Hepatocyte (in vitro differentiated cells): Measurements from ENCODE around the gene CHST11. TPM values are rescaled to one million over a fixed set of nuclear protein-coding genes. Genes with fewer than 3 reads are reported as not detected.

Source experiments
- DNase-seq: peaks from one replicate; pipeline ENCODE4 v3.0.0-alpha.2; 2016; ENCODE audit warnings: low spot score
- H2AFZ ChIP-seq: fragments of 200-600 bp; sonication (generic); 2 replicates; pipeline ENCODE4 v1.6.0; 2016; ENCODE audit warnings: antibody characterized with exemption, mild to moderate bottlenecking
- H3K27ac ChIP-seq: fragments of 200-600 bp; sonication (generic); 2 replicates; pipeline ENCODE4 v1.5.1; 2016; ENCODE audit warnings: mild to moderate bottlenecking
- H3K27me3 ChIP-seq: fragments of 200-600 bp; sonication (generic); 2 replicates; pipeline ENCODE4 v1.6.1; 2016
- H3K36me3 ChIP-seq: fragments of 200-600 bp; sonication (generic); replicated peaks from 2 replicates; pipeline ENCODE4 v1.5.1; 2016; ENCODE audit warnings: low read depth; ENCODE audit not compliant: insufficient read depth
- H3K4me1 ChIP-seq: fragments of 200-600 bp; sonication (generic); 2 replicates; pipeline ENCODE4 v1.5.1; 2016; ENCODE audit warnings: mild to moderate bottlenecking, moderate library complexity; ENCODE audit not compliant: insufficient read depth
- H3K4me2 ChIP-seq: fragments of 200-600 bp; sonication (generic); 2 replicates; pipeline ENCODE4 v1.6.0; 2016
- H3K4me3 ChIP-seq: fragments of 200-600 bp; sonication (generic); 2 replicates; pipeline ENCODE4 v1.5.1; 2016; ENCODE audit warnings: mild to moderate bottlenecking
- H3K79me2 ChIP-seq: fragments of 200-600 bp; sonication (generic); 2 replicates; pipeline ENCODE4 v1.6.0; 2017; ENCODE audit warnings: mild to moderate bottlenecking
- H3K9me2 ChIP-seq: fragments of 200-600 bp; sonication (generic); replicated peaks from 2 replicates; pipeline ENCODE4 v1.6.0; 2017; ENCODE audit warnings: mild to moderate bottlenecking; ENCODE audit not compliant: insufficient read depth
- H3K9me3 ChIP-seq: fragments of 200-600 bp; sonication (generic); 2 replicates; pipeline ENCODE4 v1.5.1; 2016; ENCODE audit warnings: low read depth, mild to moderate bottlenecking
- H4K20me1 ChIP-seq: fragments of 200-600 bp; sonication (generic); 2 replicates; pipeline ENCODE4 v1.6.0; 2016; ENCODE audit warnings: mild to moderate bottlenecking; ENCODE audit not compliant: insufficient read depth, poor library complexity, severe bottlenecking
- EZH2 ChIP-seq: fragments of 200-600 bp; sonication (generic); IDR thresholded peaks from 2 replicates; pipeline ENCODE4 v1.6.1; 2016; ENCODE audit warnings: antibody characterized with exemption, mild to moderate bottlenecking, borderline replicate concordance
- EZH2phosphoT487 ChIP-seq: fragments of 200-600 bp; sonication (generic); IDR thresholded peaks from one replicate; pipeline ENCODE4 v1.6.1; 2018; ENCODE audit warnings: antibody characterized with exemption, mild to moderate bottlenecking, low read depth, moderate library complexity; ENCODE audit not compliant: unreplicated experiment, severe bottlenecking
- WGBS: methylation state at CpG from one replicate; pipeline ENCODE4 v1.1.6; 2016; ENCODE audit warnings: low lambda C conversion rate; ENCODE audit errors: missing lambda C conversion rate; 5-methylcytosine and 5-hydroxymethylcytosine counted together
- polyA plus RNA-seq: library from polyadenylated mRNA; unstranded; fragments of >200 nt; fragmentation: Nextera tagmentation; extraction: Ambion mirVana; gene quantifications from 2 replicates; pipeline ENCODE4 v1.2.1, GENCODE V29; 2016
- total RNA-seq: library from RNA; depleted of rRNA; stranded (reverse); fragments of >200 nt; gene quantifications from 2 replicates; pipeline ENCODE4 v1.2.3, GENCODE V29; 2014
- TF ChIP-seq, protein P1 (sequence below): fragments of 200-600 bp; sonication (generic); IDR thresholded peaks from 2 replicates; pipeline ENCODE4 v1.5.1; 2016; ENCODE audit warnings: antibody characterized with exemption, mild to moderate bottlenecking; ENCODE audit not compliant: poor library complexity

CHST11 gene
- total and polyA plus RNA-seq, 2 experiments from 2014 or later = 5.2 to 8.9 TPM

DNA sequence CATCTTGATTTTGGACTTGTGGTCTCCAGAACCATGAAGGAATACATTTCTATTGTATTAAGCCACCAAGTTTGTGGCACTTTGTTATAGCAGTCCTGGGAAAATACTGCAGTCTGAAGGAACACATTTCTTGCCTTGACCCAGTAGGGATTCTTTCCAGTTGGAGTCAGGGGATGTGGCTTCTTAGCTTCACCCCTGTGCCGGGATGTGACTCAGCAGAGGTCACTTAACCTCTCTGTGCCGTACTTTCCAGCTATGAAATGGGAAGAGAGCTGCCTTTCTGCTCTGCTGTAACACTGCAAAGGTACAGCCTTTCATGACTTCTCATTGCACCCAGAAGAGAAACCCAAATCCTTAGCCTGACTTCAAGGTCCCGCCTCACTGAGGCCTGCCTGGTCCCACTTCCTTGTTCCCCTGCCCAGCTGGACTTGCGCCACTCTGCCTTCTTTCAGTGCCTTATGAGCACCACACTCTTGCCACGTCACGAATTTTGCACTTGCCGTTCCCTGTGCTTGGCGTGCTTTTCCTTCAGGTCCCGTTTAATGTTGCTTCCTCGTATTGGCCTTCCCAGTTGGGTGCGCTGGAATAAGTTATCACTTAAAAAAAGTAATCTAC, 24.2 kb downstream of the CHST11 start:
- WGBS = 96% methylated on average over 11 of the region's 11 CpGs
- TF ChIP-seq, protein P1, sequence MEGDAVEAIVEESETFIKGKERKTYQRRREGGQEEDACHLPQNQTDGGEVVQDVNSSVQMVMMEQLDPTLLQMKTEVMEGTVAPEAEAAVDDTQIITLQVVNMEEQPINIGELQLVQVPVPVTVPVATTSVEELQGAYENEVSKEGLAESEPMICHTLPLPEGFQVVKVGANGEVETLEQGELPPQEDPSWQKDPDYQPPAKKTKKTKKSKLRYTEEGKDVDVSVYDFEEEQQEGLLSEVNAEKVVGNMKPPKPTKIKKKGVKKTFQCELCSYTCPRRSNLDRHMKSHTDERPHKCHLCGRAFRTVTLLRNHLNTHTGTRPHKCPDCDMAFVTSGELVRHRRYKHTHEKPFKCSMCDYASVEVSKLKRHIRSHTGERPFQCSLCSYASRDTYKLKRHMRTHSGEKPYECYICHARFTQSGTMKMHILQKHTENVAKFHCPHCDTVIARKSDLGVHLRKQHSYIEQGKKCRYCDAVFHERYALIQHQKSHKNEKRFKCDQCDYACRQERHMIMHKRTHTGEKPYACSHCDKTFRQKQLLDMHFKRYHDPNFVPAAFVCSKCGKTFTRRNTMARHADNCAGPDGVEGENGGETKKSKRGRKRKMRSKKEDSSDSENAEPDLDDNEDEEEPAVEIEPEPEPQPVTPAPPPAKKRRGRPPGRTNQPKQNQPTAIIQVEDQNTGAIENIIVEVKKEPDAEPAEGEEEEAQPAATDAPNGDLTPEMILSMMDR = no peak
- no peak for TF ChIP-seq EZH2
- no peak for TF ChIP-seq EZH2phosphoT487
- H3K27ac ChIP-seq = no peak overlapping the region
- no peaks in the 10 kb centered on the region for H3K4me1 ChIP-seq
- DNase-seq = no peak
- H4K20me1 ChIP-seq = no peaks in the 10 kb centered on the region
- no peaks in the 10 kb centered on the region for H3K36me3 ChIP-seq
- H3K9me2 ChIP-seq = no peaks in the 10 kb centered on the region
- no peaks in the 10 kb centered on the region for H3K79me2 ChIP-seq
- H2AFZ ChIP-seq = no peak overlapping the region
- H3K27me3 ChIP-seq = no peaks in the 10 kb centered on the region
- H3K4me3 ChIP-seq = no peak overlapping the region
- no peaks in the 10 kb centered on the region for H3K9me3 ChIP-seq
- H3K4me2 ChIP-seq = no peak overlapping the region

DNA sequence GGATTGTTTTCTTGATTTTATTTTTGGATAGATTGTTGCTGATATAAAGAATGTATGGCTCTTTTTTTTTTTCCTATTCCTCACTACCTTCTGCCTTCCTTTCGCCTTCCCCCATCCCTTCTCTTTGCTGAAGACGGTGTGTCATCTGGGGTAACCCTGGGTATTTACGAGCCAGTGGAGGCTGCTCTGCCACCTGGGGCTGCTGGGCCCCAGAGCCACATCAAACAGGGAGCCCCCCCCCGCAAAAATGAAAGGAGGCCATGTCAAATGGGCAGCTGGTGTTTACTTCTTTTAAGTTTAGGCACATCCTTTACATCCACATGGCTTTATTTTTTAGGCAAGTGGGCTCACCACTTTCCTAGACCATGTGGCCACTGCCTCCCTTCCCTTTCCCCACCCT, 25.4 kb downstream of the CHST11 start:
- TF ChIP-seq EZH2 = no peak
- TF ChIP-seq EZH2phosphoT487 = no peak
- TF ChIP-seq, protein P1 = no peak
- Histone ChIP-seq H4K20me1 (no peaks in the 10 kb centered on the region), H3K27me3 (no peaks in the 10 kb centered on the region), H3K9me3 (no peaks in the 10 kb centered on the region), H2AFZ (no peak overlapping the region), H3K9me2 (no peaks in the 10 kb centered on the region), H3K4me2 (no peak overlapping the region), H3K36me3 (no peaks in the 10 kb centered on the region), H3K4me3 (no peak overlapping the region), H3K4me1 (peaks cover 4% of the 10 kb centered on the region), H3K27ac (no peak overlapping the region), H3K79me2 (no peaks in the 10 kb centered on the region)
- 68% methylated on average over 4 of the region's 4 CpGs for WGBS
- DNase-seq = no peak

DNA sequence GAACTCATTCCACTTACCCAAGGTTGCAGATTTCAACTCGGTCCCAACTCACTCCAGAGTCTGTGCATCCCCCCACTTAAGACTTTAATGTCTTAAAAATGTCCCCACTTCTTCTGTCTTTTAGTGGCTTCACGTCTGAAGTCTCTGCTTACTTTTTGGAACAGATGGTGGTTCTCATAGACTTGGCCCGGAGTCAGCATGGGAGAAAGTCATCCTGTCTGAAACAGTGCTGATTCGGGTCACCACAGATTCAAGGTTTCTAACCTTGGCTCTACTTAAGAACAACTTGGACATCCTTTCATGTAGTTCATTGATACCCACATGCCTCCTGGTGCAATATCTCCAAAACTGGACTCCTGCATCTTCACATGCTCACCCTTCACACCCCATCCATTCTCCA, 26.0 kb downstream of the CHST11 start:
- 93% methylated on average over 4 of the region's 4 CpGs for WGBS
- no peak overlapping the region for H3K27ac ChIP-seq
- no peaks in the 10 kb centered on the region for H3K9me3 ChIP-seq

More for the DNA sequence above, 26.0 kb downstream of the CHST11 start:
- H3K4me1 ChIP-seq = peaks cover 5% of the 10 kb centered on the region
- TF ChIP-seq EZH2phosphoT487 (no peak), EZH2 (no peak)
- TF ChIP-seq, protein P1 = no peak
- no peak overlapping the region for H3K4me2 ChIP-seq
- no peaks in the 10 kb centered on the region for H3K36me3 ChIP-seq
- H3K79me2 ChIP-seq = no peaks in the 10 kb centered on the region
- H3K27me3 ChIP-seq = no peaks in the 10 kb centered on the region
- no peak overlapping the region for H3K4me3 ChIP-seq
- H2AFZ ChIP-seq = no peak overlapping the region
- H4K20me1 ChIP-seq = no peaks in the 10 kb centered on the region
- DNase-seq = no peak
- H3K9me2 ChIP-seq = no peaks in the 10 kb centered on the region
